ENCODE data around the gene NRF1.
A peak's percentile ranks its signal among the peaks of the same experiment; 100 is the strongest.
"Not testable (repeated sequence)": the region's sequence is repeated elsewhere in the genome, so short reads cannot be mapped to it uniquely, and the experiment has no call there.

The NRF1 gene

GRCh38 chr7:129642871-129643549 is 31.5 kb downstream of the NRF1 start:
- no peak for DNase-seq (ENCODE audit: low read depth)
- H3K4me3 ChIP-seq (ENCODE audit: low read depth, low read length), result no peak overlapping the region

GRCh38 chr7:129643550-129644170 is 32.1 kb downstream of the NRF1 start:
- DNase-seq (ENCODE audit: low read depth), result no peak
- H3K4me3 ChIP-seq (ENCODE audit: low read depth, low read length), result no peak overlapping the region

GRCh38 chr7:129644634-129645230 is 33.2 kb downstream of the NRF1 start:
- H3K4me3 ChIP-seq (ENCODE audit: low read depth, low read length), result no peak overlapping the region
- peak; percentile 9 for DNase-seq (ENCODE audit: low read depth)

DNA sequence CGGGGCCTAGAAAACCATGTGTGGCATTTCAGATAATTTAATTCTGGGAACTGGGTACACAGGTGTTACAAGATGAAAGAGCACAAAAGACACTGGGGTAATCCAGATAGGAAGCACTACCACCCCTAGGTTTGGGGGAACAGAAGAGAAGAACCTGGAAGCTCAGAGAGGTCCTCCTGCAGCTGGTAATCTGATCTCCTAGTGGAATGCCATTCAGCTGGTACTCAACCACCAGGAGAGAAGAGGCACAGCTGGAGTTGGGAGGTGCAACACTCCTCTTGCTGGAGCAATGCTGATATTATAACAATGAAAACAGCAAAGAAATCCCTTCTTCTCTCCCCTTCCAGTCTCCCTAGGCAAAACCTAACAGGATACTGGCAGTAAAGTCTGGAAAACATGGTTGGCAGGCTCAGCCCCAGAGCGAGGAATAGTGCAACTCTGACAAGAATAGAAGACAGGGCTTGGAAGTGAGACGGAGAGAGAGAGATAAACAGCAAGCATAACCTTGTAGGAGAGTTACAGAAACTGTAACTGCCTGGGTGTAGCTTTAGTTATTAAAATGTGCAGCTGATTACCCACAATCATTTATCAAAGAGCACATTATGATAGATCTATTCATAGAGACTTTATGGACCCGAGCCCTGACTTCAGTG is 35.0 kb downstream of the NRF1 start:
- no peak overlapping the region for H3K4me3 ChIP-seq (ENCODE audit: low read depth, low read length)
- DNase-seq (ENCODE audit: low read depth), result no peak

DNA sequence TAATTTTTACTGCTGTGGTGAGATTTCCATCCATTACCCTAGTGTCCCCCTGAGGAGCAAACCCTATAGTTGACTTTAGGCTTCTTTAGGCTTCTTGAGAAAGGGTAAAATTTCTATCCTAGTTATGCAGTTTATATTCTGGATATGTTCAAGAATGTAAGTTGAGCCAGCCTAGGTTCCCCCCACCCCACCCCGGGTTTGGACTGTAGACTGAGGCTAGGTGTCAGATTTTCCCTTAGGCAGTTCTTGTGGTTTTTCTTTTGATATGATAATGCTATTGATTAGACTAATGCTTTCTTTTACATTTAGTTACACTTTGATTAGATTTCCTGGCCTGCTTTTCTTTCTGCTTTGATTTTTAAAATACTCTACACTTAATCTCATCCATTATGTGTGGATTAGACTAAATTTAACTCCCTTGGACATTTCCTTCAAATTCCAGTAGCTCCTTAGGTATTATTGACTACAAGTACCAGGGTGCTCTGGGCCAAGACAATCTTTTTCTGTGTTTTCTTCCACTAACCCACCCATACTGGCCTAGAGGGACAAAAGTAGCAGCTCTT is 37.7 kb downstream of the NRF1 start:
- DNase-seq (ENCODE audit: low read depth), result no peak
- no peak overlapping the region for H3K4me3 ChIP-seq (ENCODE audit: low read depth, low read length)

GRCh38 chr7:129650056-129650758 is 38.7 kb downstream of the NRF1 start:
- H3K4me3 ChIP-seq (ENCODE audit: low read depth, low read length), result no peak overlapping the region
- DNase-seq (ENCODE audit: low read depth), result no peak

DNA sequence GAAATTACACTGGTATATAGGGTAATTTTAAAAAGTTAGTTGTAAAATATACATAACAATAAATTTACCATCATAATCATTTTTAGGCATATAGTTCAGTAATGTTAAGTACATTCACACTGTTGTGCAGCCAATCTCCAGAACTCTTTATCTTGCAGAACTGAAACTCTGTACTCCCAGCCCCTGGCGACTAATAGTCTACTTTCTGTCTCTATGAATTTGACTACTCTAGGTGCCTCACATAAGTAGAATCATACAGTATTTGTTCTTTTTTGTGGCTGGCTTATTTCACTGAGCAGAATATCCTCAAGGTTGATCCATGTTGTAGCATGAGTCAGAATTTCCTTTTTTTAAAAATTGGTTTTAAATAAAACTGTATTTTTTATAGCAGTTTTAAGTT is 41.4 kb downstream of the NRF1 start:
- no peak overlapping the region for H3K4me3 ChIP-seq (ENCODE audit: low read depth, low read length)
- DNase-seq (ENCODE audit: low read depth), result no peak

DNA sequence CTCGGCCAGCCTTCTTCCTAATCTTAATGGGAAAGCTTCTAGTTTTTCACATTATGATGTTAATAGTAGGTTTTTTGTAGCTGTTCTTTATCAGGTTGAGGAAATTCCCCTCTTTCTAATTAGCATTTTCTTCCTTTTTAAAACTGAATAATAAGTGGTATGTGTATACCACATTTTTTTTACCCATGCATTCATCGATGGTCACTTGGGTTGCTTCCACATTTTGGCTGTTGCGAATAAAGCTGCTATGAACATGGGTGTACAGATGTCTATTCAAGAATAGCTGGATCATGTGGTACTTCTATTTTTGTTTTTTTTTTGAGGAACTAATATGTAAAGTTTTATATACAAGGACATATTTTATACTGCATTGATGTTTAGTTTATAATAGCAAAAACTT is 44.3 kb downstream of the NRF1 start:
- no peak for DNase-seq (ENCODE audit: low read depth)

DNA sequence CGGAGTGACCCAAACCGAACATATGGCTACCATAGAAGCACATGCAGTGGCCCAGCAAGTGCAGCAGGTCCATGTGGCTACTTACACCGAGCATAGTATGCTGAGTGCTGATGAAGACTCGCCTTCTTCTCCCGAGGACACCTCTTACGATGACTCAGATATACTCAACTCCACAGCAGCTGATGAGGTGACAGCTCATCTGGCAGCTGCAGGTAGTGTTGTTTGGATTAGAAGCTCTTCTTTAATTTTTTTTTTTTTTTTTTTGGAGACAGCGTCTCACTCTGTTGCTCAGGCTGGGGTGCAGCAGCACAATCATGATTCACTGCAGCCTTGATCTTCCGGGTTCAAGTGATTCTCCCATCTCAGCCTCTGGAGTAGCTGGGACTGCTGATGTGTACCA is 45.8 kb downstream of the NRF1 start:
- H3K4me3 ChIP-seq (ENCODE audit: low read depth, low read length), result no peak overlapping the region
- DNase-seq (ENCODE audit: low read depth), result no peak

More for the DNA sequence above, 44.3 kb downstream of the NRF1 start:
- no peak overlapping the region for H3K4me3 ChIP-seq (ENCODE audit: low read depth, low read length)

GRCh38 chr7:129659907-129660306 is 48.4 kb downstream of the NRF1 start:
- not testable (repeated sequence) for H3K4me3 ChIP-seq (ENCODE audit: low read depth, low read length); DNase-seq (ENCODE audit: low read depth)

GRCh38 chr7:129661645-129662182 is 50.2 kb downstream of the NRF1 start:
- DNase-seq (ENCODE audit: low read depth), result no peak
- H3K4me3 ChIP-seq (ENCODE audit: low read depth, low read length), result no peak overlapping the region

- H3K4me3 ChIP-seq (ENCODE audit: low read depth, low read length); DNase-seq (ENCODE audit: low read depth): not testable (repeated sequence)
Observed at GRCh38 chr7:129663240-129663639, 51.7 kb downstream of the NRF1 start.

GRCh38 chr7:129664029-129665012 is 52.8 kb downstream of the NRF1 start:
- DNase-seq (ENCODE audit: low read depth), result peak; percentile 32
- H3K4me3 ChIP-seq (ENCODE audit: low read depth, low read length), result no peak overlapping the region

DNA sequence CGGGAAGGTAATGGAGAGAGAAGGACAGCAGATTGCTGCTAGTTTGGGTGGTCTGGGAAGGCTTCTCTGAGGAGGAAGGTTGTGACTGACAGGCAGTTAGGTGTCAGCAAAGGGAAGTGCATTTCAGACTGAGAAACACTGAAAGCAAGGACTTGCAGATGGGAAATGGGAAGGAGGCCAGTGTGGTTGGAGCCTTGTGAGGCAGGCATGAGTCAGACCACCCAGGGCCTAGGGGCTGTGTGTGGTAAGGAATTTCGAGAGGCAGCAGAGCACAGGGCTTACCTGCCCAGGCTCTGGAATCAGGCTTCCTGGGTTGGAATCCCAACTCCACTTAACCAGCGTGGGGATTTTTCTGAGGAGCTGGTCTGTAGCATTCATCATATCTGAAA is 53.5 kb downstream of the NRF1 start:
- H3K4me3 ChIP-seq (ENCODE audit: low read depth, low read length), result no peak overlapping the region
- peak; percentile 92 for DNase-seq (ENCODE audit: low read depth)

- H3K4me3 ChIP-seq (ENCODE audit: low read depth, low read length), result no peak overlapping the region
- no peak for DNase-seq (ENCODE audit: low read depth)
Observed at GRCh38 chr7:129667116-129667515, 55.6 kb downstream of the NRF1 start.

- no peak for DNase-seq (ENCODE audit: low read depth)
- H3K4me3 ChIP-seq (ENCODE audit: low read depth, low read length), result no peak overlapping the region
Observed at GRCh38 chr7:129667551-129667950, 56.0 kb downstream of the NRF1 start.

DNA sequence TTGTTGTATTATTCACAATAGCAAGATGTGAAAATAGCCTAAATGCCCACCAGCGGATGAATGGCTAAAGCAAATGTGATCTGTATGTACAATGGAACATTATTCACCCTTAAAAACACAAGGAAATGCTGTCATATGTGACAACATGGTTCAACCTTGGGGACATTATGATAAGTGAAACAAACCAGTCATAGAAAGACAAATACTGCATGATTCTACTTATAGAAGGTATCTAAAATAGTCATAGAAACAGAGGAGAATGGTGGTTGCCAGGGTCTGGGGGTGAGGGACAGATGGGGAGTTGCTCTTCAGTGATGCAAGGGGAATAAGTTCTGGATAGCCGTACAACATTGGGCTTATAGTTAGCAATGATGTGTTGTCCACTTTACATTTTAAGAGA is 58.4 kb downstream of the NRF1 start:
- no peak for DNase-seq (ENCODE audit: low read depth)
- H3K4me3 ChIP-seq (ENCODE audit: low read depth, low read length), result no peak overlapping the region

DNA sequence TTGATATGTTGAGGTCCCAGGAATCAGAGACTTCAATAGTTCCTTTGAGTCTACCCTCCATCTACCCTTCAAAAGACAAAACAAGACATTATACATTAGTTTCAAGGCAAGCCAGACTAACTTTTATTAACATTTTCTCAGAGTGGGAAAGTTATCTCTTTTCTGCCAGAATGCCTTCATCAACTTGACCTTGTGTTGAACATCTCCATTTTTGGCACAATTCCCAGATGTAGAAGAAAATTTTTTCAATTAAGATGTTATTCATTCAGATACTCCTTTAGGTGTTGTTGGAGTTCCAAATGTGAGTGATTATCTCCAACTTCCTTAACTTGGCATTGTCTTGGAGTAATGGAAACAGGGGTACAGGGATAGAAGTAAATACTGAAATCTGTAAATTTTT is 59.1 kb downstream of the NRF1 start:
- H3K4me3 ChIP-seq (ENCODE audit: low read depth, low read length), result no peak overlapping the region
- no peak for DNase-seq (ENCODE audit: low read depth)
